Upper lobe of left lung (tissue), 6 donors: ENCODE data around the gene MSL3B.
"Not testable (repeated sequence)": the region's sequence is repeated elsewhere in the genome, so short reads cannot be mapped to it uniquely, and the experiment has no call there.

ENCODE experiments used
- ATAC-seq, 2 donors: fragments of 200-7000 bp; cut with Tn5 transposase; one replicate each; pipeline ENCODE4 v1.9.1; 2022; ENCODE audit warnings: mild to moderate bottlenecking in 2 of 2, moderate library complexity in 2 of 2; ENCODE audit not compliant: low FRiP score in 2 of 2
- DNase-seq, 2 donors: peaks; one replicate each; pipeline ENCODE4 v3.0.0-alpha.2; 2019 to 2020
- H3K27ac ChIP-seq, 4 donors: fragments of 200-600 bp; sonication (generic); one replicate each; pipeline ENCODE4 v1.5.1; 2016 to 2019
- H3K27me3 ChIP-seq, 4 donors: fragments of 200-600 bp; sonication (generic); one replicate each; pipeline ENCODE4 v1.5.1; 2017 to 2019
- H3K36me3 ChIP-seq, 4 donors: fragments of 200-600 bp; sonication (generic); one replicate each; pipeline ENCODE4 v1.5.1; 2016 to 2019
- H3K4me1 ChIP-seq, 4 donors: fragments of 200-600 bp; sonication (generic); one replicate each; pipeline ENCODE4 v1.5.1; 2018 to 2019
- H3K4me3 ChIP-seq, 4 donors: fragments of 200-600 bp; sonication (generic); one replicate each; pipeline ENCODE4 v1.5.1; 2017 to 2019; ENCODE audit warnings: mild to moderate bottlenecking in 2 of 4, moderate library complexity in 1 of 4
- H3K9me3 ChIP-seq, 4 donors: fragments of 200-600 bp; sonication (generic); one replicate each; pipeline ENCODE4 v1.5.1; 2018 to 2019
- CTCF ChIP-seq, 6 experiments: fragments of 450-650 bp in 4 of 6; fragments of 200-600 bp in 2 of 6; sonication (generic) in 2 of 6; IDR thresholded peaks; one replicate each; pipeline ENCODE4 v1.5.1; 2016 to 2019; ENCODE audit warnings: antibody characterized with exemption in 6 of 6
- EP300 ChIP-seq, 4 donors: sonication (generic); formaldehyde crosslinking; IDR thresholded peaks; one replicate each; pipeline ENCODE4 v1.5.1; 2017; ENCODE audit warnings: antibody characterized with exemption in 4 of 4, control low read depth in 2 of 4
- POLR2A ChIP-seq, 4 donors: fragments of 450-650 bp; IDR thresholded peaks; one replicate each; pipeline ENCODE4 v1.5.1; 2016 to 2017; ENCODE audit warnings: antibody characterized with exemption in 4 of 4, mild to moderate bottlenecking in 2 of 4
- POLR2AphosphoS5 ChIP-seq, 2 donors: sonication (generic); formaldehyde crosslinking; IDR thresholded peaks; one replicate each; pipeline ENCODE4 v1.5.1; 2017; ENCODE audit warnings: antibody characterized with exemption in 2 of 2
- WGBS, 2 donors: methylation state at CpG; one replicate each; pipeline ENCODE4 v1.1.5; 2017 to 2018; 5-methylcytosine and 5-hydroxymethylcytosine counted together
- donor health status: DM: no; HTN: no; CAD: no; lungs with moderate emphysema.
- donor health status: DM: no; HTN: yes; CAD: no; lungs with severe emphysema.

The MSL3B gene

DNA sequence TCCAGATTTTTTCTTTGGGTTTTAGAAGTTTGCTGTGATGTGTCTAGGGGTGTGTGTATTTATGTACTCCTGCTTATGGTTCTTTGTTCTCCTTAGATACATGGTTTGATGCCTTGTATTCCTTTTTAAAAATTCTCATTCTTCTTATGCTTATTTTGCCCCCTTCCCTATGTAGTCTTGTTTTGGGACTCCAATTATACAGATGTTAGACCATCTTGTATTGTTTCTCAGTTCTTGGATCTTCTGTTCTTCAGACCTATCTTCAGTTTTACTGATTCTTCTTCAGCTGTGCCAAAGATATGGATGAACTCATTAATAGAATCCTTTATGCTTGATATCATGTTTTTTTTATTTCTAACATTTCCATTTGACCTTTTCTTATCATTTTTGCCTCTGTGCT lies 14.2 kb upstream of the MSL3B start:
- no peaks in the 10 kb centered on the region for H3K36me3 ChIP-seq
- H3K27ac ChIP-seq: no peak overlapping the region
- DNase-seq (no peak), ATAC-seq (no peak)
- no peaks in the 10 kb centered on the region for H3K27me3 ChIP-seq
- no peaks in the 10 kb centered on the region for H3K4me1 ChIP-seq
- peaks cover 5 to 15% (median 8%) of the 10 kb centered on the region in 4 donors for H3K9me3 ChIP-seq
- no peak overlapping the region for H3K4me3 ChIP-seq
- TF ChIP-seq EP300 (IDR thresholded peaks at IDR 0.05) (no peak), POLR2AphosphoS5 (IDR thresholded peaks at IDR 0.05) (no peak), CTCF (IDR thresholded peaks at IDR 0.05) (no peak), POLR2A (IDR thresholded peaks at IDR 0.05) (no peak)

- H3K9me3 ChIP-seq, H3K4me3 ChIP-seq, DNase-seq, H3K27me3 ChIP-seq, ATAC-seq, H3K36me3 ChIP-seq, H3K4me1 ChIP-seq, H3K27ac ChIP-seq: not testable (repeated sequence)
- WGBS, 2 donors: 36 to 41% methylated on average over 2 of the region's 2 CpGs
Measured at GRCh38 chr2:233872125-233872524, 3.9 kb upstream of the MSL3B start.

- H3K36me3 ChIP-seq: no peaks in the 10 kb centered on the region
- no peak for TF ChIP-seq CTCF (IDR thresholded peaks at IDR 0.05)
- TF ChIP-seq POLR2AphosphoS5 (IDR thresholded peaks at IDR 0.05): no peak
- no peak for TF ChIP-seq EP300 (IDR thresholded peaks at IDR 0.05)
- no peak for TF ChIP-seq POLR2A (IDR thresholded peaks at IDR 0.05)
- H3K27ac ChIP-seq: no peak overlapping the region
- no peak for ATAC-seq
- peaks cover 0 to 10% (median 0%) of the 10 kb centered on the region in 4 donors for H3K4me1 ChIP-seq
- H3K27me3 ChIP-seq: no peaks in the 10 kb centered on the region
- H3K9me3 ChIP-seq: peaks cover 0 to 6% (median 2%) of the 10 kb centered on the region in 4 donors
- DNase-seq: no peak
- no peak overlapping the region for H3K4me3 ChIP-seq
- 61 to 62% methylated on average over 4 of the region's 4 CpGs for WGBS, 2 donors
Measured at GRCh38 chr2:233871432-233871831, 3.2 kb upstream of the MSL3B start.

- DNase-seq (peak in 1 of 2 donors; percentile 43), ATAC-seq (peak in 1 of 2 donors; percentile 15)
- H3K9me3 ChIP-seq: peaks cover 0 to 6% (median 2%) of the 10 kb centered on the region in 4 donors
- H3K4me1 ChIP-seq: peaks cover 0 to 10% (median 0%) of the 10 kb centered on the region in 4 donors
- no peaks in the 10 kb centered on the region for H3K27me3 ChIP-seq
- no peak for TF ChIP-seq POLR2AphosphoS5 (IDR thresholded peaks at IDR 0.05)
- WGBS, 2 donors: 92 to 98% methylated on average over 10 to 11 of the region's 11 CpGs
- H3K27ac ChIP-seq: no peak overlapping the region
- H3K4me3 ChIP-seq: no peak overlapping the region
- no peaks in the 10 kb centered on the region for H3K36me3 ChIP-seq
Measured at GRCh38 chr2:233866479-233866878, 1.7 kb downstream of the MSL3B start.

GRCh38 chr2:233865838-233866237 lies 2.3 kb downstream of the MSL3B start:
- no peaks in the 10 kb centered on the region for H3K36me3 ChIP-seq
- H3K4me3 ChIP-seq: no peak overlapping the region
- no peak for TF ChIP-seq POLR2A (IDR thresholded peaks at IDR 0.05)
- TF ChIP-seq CTCF (IDR thresholded peaks at IDR 0.05): no peak
- no peak for TF ChIP-seq EP300 (IDR thresholded peaks at IDR 0.05)
- TF ChIP-seq POLR2AphosphoS5 (IDR thresholded peaks at IDR 0.05): no peak
- ATAC-seq (no peak), DNase-seq (no peak)
- no peaks in the 10 kb centered on the region for H3K27me3 ChIP-seq
- H3K27ac ChIP-seq: no peak overlapping the region
- H3K9me3 ChIP-seq: peaks cover 0 to 6% (median 2%) of the 10 kb centered on the region in 4 donors
- peaks cover 0 to 10% (median 0%) of the 10 kb centered on the region in 4 donors for H3K4me1 ChIP-seq
- 92 to 96% methylated on average over 3 of the region's 3 CpGs for WGBS, 2 donors

- DNase-seq (no peak), ATAC-seq (no peak)
- no peaks in the 10 kb centered on the region for H3K4me1 ChIP-seq
- no peaks in the 10 kb centered on the region for H3K9me3 ChIP-seq
- TF ChIP-seq POLR2AphosphoS5 (IDR thresholded peaks at IDR 0.05): no peak
- no peak for TF ChIP-seq EP300 (IDR thresholded peaks at IDR 0.05)
- no peak for TF ChIP-seq POLR2A (IDR thresholded peaks at IDR 0.05)
- no peak for TF ChIP-seq CTCF (IDR thresholded peaks at IDR 0.05)
- H3K27ac ChIP-seq: no peak overlapping the region
- H3K36me3 ChIP-seq: no peaks in the 10 kb centered on the region
- no peaks in the 10 kb centered on the region for H3K27me3 ChIP-seq
- H3K4me3 ChIP-seq: no peak overlapping the region
- 81 to 92% methylated on average over 4 of the region's 4 CpGs for WGBS, 2 donors
Measured at GRCh38 chr2:233862261-233862768, 5.9 kb downstream of the MSL3B start.
